Hematopoietic multipotent progenitor cell treated with erythropoietin and hydrocortisone succinate and interleukin-3 and kit ligand, for 8 days (in vitro differentiated cells): ENCODE data around the gene IGSF9B.
A peak's percentile ranks its signal among the peaks of the same experiment; 100 is the strongest.

ENCODE experiments used
- DNase-seq: peaks from one replicate; pipeline ENCODE4 v3.0.0-alpha.2; 2015

The IGSF9B gene

DNA sequence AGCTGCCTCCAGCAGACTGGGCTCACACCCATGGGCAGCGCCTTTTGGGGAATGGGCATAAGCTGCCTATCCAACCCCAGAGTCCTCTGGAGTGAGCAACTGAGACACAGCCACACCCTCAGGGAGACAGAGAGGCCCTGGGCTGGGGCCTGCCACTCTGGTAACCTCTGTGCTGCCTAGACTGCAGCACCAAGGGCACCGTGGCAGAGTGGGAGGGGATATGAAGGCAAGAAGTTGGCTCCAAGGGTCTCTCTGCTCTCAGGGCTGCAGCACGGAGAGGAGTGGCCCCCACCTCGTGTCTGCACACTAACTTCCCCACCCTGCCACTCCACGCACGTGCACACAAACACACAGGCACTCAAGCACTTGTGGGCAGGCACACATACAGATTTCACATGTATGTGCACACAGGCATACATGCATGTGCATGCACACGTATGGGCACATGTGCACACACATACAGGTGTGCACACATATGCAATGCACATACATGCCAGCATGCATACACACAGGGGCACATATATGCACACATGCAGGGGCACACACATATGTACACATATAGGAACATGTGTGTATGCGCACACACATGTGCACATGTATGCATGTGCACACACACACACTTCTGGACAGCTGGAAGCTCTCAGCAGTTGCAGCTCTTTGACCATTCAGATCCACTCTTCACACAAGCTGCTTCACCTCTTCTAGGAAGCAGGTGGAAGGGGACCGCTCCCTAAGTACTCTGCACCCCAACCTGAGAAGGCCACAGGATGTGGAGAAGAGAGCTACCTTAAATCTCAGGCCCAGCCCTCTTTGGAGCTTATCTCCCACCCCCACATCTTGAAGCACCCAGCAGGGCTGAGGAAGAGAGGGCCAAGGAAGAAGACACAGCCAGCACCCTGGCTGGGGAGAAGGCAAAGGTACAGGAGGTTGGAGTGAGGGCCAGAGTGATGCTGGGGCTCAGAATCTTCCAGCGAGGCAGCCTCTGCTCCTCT lies 4.3 kb downstream of the IGSF9B start:
- DNase-seq = no peak

DNA sequence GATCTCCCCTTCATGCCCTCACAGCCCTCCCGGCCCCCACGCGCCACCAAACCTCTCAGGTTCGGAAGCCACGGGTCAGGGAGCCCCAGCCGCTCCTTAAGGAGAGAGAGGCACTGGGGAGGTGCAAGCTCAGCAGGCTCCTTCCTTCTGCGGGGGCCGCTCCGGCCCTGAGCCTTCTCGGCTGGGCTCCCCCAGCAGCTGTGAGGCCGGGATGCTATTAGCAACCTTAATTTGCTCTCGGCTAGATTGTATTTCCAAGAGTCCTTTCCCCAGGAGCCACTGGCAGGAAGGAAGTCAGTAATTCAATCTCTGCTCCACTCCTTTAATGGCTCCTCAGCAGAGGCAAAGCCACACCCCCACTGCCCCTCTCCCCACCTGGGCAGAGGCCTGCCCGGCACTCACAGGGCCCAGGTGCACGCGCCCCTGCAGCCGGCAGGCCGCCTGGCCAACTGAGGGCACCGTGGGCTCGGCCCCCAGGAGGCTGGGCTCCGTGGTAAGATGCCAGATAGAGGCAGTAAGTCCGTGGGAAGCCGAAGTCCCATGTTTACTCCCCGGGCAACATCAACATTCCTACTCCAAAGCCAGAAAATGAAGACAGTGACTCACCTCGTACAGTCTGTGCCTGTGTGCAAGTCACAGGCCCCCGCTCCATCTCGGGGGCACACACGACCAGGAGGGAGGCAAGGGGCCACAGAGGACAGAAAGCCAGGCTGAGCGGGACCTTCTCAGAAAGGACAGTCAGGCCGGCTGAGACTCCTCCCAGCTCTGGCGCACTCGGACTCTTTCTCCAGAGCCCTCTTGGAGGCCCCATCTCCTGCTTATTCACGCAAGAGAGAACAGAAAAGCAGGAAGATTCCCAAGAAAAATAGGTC lies 5.2 kb downstream of the IGSF9B start:
- DNase-seq = no peak

DNA sequence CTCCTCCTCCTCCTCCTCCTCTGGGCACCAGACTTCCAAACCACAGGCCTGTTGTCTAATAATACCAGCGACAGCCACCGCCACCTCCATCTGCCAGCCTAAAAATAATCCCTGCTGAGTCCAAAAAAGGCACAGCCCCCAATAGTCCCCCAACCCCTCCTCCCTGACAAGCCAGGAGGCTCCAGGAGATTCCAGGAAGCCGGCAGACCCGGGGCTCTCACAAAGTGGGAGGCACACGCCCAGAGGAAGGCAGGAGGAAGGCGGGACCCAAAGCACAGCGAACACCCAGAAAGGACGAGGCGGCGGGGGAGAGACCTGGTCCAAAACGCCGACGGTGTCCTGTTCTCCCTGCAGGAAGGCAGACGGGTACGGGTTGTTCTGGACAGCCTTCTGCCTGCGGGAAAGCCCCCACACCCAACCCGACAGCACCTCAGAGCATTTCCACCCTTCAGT lies 5.9 kb downstream of the IGSF9B start:
- DNase-seq = no peak

DNA sequence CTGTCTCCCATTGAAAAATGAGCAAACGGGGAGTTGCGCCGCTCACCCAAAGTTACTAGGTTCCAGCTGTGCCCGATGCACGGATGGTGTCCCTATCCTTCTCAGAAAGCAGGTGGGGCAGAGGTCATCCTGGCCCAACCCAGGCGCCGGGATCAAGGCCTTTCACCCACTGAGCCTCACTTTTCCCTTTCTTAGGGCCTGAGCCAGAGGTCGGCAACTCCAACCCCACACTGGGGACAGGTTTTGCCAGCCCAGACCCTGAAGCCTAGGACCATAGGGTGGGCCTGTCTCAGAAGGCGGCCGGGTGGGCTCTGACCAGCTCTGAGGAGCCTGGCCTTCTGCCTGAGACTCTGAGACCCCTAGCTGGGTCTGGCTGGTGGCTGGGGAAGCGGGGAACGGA lies 6.3 kb downstream of the IGSF9B start:
- no peak for DNase-seq

DNA sequence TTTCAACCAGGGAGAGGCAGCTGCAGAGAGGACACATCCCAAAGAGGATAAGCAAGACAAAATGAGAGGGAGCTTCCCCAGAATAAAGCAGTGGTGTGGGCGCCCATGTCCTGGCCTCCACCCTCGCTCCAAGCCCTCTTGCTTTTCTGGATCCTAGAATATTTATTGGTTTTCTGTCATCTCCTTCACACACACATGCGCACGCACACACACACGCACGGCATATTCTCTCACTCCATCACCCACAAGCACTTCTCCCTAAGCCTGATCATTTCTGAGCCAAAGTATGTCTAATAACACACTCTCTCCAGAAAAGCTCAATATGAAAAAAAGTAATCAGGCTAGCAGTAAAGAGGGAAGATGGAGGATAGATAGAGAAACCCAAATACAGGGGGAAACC lies 7.6 kb downstream of the IGSF9B start:
- no peak for DNase-seq

DNA sequence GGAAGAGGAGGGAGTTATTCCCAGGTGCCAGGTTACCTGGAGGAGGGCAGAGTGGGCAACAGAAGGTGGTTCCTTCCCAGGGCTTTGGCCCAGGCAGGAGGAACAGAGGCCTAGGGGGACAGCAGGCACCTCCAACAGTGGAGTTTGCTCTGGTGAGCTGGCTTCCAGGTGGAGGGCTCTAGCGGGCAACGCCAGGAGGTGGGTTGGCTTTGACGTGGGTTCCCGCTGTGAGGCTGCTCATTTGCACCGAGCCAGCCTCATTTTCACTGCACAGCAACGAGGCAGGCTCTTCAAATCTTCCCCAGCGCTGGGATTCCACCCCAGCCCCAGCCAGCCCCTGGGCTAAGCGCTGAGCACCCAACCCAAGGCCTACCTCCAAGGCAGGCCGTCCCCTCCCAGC lies 8.1 kb downstream of the IGSF9B start:
- DNase-seq = no peak

DNA sequence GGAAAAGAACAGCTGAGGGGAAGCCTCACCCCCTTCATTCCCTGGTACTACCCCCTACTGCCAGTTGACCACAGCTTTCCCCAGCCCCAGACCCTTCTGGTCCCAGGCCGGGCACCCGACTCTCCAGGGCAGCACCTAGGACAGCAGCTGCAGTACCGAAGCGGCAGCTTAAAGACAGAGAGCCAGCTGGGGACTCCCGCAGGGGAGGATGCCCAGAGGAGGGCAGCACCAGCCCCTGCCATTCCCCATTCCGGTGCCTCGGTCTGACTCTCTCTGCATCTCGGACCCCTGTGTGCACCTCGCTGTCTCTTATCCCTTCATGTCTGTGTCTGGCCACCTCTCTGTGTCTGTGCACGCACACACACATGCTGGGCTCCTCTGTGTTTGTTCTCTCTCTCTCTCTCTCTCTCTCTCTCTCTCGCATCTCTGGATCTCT lies 9.4 kb downstream of the IGSF9B start:
- DNase-seq = peak; percentile 16

DNA sequence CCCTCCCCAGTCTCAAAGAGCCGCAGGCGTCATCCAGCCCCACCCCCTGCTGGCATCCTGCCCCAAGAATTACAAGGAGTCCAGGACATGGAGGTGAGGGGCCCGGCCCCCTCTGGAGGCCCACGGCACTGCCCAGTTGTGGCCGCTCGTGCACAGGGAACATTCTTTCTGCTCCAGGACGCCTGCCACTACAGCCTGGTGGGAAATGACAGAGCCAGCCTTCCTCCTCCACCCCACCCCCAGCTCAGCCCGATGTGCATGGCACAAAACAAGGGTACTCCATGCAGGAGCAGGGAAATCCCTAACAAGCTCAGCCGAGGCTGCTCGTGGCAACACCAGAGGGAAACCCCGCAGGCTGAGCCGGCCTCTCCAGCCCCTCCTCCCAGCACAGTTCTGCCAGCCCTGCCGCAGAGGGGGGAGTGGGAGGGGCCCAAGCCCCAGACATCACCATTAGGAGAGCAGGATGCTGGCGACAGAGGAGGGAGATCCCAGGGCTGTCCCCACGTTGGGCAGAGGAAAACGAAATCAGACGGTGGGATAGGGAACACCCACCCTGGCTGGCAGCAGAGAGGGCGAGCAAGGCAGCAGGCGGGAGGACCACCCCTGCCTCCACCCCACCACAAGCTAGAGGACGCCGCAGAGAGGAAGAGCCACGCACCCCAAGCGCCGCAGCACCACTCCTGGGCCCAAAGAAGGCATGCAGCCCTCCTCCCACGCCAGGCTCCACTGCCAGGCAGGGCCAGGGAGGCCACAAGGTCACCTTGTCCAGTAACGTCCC lies 10.0 kb downstream of the IGSF9B start:
- DNase-seq = no peak

DNA sequence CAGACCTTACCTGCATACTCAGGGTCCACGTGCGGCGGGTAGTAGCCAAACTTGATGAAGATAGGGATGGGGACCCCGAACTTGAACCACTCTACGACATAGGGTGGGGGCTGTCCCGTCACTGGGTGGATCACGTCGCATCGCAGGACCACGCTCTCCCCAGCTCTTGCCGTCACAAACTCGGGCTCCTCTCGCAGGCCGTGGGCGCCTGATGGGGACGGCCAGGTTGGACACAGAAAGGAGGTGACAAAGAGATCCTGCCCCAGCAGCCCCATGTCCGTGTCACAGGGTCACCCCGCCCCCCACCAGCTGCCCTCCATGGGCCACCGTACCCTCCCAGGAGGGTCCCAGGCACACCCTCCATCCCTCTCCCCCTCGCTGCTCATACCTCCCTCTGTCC lies 10.7 kb downstream of the IGSF9B start:
- DNase-seq = no peak

DNA sequence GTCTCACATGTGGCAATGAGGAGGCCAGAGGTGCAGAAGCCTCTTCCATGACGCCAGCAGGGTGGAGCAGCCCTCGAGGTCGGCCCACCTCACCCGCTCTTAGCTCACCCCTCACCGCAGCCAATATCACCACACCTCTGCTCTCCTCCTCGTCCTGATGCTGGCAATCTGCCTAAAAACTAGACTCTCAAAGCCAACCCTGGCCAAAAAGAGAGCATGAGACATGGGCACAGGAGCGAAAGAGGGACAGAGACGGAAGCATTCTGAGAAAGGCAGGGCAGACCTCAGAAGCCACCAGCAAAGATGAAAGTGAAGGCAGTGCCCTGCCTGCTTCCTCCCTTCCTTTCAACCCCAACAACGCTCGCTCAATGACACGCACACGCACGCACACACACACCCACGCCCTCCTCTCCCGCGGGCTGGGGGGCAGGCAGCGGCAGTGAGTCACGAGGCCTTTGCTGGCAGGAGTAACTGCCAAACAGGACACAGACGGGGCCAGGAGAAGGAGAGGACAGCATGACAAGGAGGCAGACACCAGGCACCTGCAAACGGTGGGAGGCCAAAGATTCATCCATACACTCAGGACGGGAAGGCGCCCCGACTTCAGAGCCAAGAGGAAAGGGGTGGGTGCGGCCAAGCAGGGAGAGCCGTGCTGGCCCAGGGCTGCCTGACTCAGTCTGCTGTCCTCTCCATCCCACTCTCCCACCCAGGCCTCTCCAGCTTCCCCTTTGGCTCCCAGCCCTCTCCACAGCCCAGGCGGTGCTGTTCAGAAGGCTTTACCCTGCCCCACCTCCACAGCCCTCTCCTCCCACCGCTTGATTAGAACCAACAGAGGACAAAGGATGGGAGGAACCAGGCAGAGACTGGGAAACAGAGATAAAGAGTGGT lies 11.4 kb downstream of the IGSF9B start:
- DNase-seq = no peak

DNA sequence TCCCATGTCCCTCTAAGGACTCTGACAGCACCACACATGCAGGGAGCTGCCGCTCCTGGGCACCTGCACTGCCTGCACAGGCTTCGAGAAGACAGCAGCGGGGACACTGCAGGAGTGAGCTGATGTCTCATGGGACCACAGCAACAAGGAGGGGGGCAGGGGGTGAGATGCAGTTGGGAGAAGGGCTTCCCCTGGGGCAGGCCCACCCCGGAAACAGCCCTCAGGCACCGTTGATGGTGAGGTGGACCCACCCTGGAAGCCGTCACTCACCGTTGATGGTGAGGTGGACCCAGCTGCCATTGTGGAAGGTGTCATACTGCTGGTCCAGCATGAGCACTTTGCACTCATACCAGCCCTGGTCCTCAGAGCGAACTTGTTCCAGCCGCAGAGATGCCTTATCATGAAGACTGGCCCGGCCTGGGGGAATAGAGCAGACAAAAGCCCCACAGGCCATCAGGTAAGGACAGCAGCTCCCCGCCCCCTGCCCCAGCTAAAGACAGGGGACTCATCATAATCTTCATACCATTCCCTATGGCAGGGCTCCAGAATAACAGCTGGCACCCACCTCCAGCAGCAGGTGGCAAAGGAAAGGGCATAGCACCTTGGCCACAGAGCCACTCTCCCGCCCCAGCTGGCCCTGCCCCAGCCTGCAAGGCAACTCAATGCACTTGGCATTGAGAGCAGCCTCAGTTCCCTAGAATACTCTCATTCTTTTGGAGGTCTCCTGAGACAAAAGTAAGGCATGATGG lies 12.6 kb downstream of the IGSF9B start:
- no peak for DNase-seq

DNA sequence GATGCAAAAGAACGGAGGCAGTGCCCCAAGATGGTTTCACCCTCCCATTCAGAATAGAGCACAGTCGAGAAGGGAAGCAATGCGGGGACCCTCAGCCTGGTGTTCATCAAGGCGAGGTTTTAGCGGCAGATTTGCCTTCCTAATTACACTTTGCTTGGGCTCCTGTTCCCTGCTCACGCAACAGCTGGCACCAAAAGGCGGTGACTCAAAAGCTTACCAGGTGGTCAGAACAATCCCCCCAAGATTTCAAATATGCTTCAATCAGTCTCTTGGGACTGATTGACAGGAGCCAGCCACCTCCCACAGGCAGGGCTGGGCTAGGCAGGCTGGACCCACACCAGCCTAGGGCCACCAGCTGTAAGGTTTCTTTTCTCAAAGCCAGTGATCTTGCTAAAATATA lies 14.2 kb downstream of the IGSF9B start:
- no peak for DNase-seq

DNA sequence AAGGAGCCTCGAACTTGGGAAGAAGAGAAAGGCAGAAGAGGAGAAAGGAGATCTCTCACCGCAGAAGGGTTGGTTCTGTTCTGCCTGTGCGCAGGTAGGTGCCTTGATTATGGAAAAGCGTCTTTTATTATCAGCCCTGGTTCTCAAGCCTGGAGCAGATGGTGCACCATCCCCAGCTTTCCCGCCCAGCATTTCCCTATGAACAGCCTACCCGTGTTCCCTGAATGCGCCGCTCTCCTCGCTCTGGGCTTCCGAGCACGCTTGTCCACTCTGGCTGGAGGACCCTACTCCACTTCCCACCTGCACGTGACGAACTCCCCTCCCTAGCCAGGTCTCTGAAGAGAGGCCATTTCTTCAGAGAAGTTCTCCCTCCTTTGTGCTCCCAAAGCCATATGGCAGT lies 15.2 kb downstream of the IGSF9B start:
- no peak for DNase-seq

DNA sequence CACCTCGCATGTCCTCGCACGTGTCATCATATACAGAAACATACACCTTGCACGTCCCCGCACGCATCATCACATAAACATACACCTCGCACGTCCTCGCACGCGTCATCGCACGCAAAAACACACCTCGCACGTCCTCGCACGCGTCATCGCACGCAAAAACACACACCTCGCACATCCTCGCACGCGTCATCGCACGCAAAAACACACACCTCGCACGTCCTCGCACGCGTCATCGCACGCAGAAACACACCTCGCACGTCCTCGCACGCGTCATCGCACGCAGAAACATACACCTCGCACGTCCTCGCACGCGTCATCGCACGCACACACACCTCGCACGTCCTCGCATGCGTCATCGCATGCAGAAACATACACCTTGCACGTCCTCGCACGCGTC lies 16.7 kb downstream of the IGSF9B start:
- no peak for DNase-seq

DNA sequence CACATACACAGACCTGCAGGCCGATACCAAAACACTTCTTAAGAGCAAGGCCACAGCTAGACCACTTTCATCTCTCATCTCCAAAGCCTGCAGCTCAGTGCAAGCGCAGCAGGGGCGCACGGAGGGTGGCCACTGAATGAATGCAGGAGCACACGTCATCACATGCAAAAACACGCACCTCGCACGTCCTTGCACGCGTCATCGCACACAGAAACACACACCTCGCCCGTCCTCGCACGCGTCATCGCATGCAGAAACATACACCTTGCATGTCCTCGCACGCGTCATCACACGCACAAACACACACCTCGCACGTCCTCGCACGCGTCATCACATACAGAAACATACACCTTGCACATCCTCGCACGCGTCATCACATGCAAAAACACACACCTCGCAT lies 17.2 kb downstream of the IGSF9B start:
- no peak for DNase-seq

DNA sequence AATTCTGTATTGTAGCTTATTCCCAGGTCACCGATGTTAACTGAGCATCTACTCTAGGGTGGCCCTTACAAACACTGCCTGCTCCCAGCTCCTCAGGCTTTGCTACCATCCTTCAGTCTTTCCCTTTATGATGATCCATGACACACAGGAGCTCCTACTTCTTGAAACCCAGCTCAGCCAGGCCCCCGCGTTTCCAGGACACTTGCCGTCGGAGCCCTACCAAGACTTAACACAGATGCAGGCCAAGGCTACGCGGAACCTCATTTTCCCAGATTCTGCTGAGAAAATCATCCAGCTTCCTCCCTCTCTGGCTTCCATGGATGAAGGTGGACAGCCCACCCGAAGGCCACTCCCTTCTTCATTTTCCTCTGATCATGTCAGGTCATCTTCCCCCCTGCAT lies 18.6 kb downstream of the IGSF9B start:
- DNase-seq = no peak

DNA sequence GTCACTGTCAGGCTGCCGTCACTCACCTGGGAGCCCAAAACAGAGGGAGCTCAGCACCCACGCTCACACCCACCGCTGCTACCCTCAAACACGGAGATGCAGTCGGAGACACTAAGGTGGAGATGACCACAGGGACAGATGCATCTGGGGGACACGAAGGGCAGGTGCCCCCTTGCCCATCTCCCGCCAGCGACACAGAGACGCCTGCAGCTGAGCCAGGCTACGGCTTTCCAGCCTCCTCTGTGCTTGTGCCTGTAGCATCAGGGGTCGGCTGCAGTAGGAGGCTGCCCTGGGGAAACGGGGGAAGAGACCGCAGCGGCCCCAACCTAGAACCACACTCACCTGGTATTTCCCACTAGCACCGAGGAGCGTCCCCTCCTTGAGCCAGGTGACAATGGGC lies 19.3 kb downstream of the IGSF9B start:
- no peak for DNase-seq

DNA sequence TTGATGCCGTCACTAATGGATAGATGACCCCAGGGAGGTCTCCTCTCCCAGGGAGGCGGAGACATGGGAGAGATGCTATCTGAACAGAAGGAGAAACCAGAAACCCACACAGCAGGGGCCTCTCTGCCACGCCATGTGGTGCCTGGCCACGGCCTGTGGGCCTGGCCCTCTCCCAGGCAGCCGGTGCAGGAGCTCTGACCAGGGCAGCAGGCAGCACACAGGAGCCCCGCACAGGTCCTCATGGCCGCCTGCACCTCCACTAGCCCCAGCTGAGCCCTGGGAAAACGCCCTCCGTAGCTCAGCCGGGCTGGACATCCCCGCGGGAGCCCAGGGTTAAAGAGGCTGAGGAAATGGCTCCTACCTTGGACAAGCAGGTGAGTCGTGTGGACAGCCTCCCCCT lies 19.8 kb downstream of the IGSF9B start:
- no peak for DNase-seq

DNA sequence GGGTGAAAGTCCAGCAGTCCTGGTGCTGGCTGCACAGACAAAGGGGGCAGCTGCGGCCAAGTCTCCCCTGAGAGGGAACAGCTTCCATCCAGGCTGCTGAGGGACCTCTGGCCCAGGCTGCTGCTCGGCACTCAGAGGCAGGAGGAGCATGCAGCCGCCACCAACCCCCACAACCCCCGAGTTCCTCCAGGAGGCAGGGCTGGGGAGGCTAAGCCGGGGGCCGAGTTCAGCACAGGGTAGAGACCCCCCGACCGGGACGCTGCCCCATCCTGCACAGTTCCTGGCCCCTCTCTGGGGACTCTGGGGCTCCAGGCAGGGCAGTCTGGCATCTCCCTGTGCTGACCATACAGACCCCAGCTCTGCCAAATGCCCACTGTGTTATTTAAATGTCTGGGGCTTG lies 20.2 kb downstream of the IGSF9B start:
- no peak for DNase-seq

DNA sequence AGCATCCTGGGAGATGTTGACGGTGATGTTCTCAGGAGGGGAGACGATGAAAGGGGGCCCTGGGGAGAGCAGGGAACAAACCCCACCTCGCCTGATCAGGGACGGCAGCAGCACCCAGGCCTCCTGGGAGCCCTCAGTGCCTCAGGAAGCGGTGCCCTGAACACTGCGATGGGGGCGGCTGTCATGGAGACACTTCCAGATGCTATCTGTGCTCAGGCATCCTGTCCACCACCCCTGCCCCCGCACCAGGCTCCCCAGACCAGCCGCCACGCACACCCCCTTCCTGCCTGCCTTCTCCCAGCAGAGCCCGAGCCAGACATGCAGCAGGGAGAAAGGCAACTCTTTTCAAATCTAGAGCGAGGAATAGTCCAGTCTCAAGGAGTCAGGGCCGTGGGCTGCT lies 20.6 kb downstream of the IGSF9B start:
- DNase-seq = no peak

DNA sequence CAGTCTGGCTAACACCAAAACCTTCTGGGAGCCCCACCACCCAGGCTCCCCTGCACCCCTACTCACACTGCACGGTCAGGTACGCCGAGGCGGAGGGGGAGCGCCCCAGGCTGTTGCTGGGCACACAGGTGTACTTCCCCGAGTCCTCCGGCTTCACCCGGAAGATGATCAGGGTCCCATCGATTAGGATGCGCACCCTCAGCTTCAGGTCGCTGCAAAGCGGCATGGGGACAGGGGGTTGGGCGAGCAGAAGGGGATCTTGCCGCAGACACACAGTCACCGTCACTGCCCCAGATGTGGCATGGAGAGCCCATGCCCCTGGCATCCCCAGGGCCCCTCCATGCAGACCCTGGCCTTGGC lies 21.2 kb downstream of the IGSF9B start:
- DNase-seq = no peak
